Peyer's patch (tissue), 4 donors: ENCODE data around the gene MEGF9. TPM values are rescaled to one million over a fixed set of nuclear protein-coding genes. Genes with fewer than 3 reads are reported as not detected.

Experiments used
- DNase-seq, 3 donors: peaks; one replicate each; pipeline ENCODE4 v3.0.0-alpha.2; 2017 to 2019
- H3K27ac ChIP-seq, 4 donors: fragments of 200-600 bp; sonication (generic); one replicate each; pipeline ENCODE4 v1.5.1; 2016 to 2019
- H3K27me3 ChIP-seq, 2 donors: fragments of 200-600 bp; sonication (generic); one replicate each; pipeline ENCODE4 v1.5.1; 2019
- H3K36me3 ChIP-seq, 3 donors: fragments of 200-600 bp; sonication (generic); one replicate each; pipeline ENCODE4 v1.5.1; 2016 to 2019
- H3K4me1 ChIP-seq, 4 donors: fragments of 200-600 bp; sonication (generic); one replicate each; pipeline ENCODE4 v1.5.1; 2016 to 2019
- H3K4me3 ChIP-seq, 4 donors: fragments of 200-600 bp; sonication (generic); 1 replicate in 3 of 4; 2 replicates in 1 of 4; pipeline ENCODE4 v1.5.1; 2016 to 2019; ENCODE audit warnings: mild to moderate bottlenecking in 1 of 4
- H3K9me3 ChIP-seq, 4 donors: fragments of 200-600 bp; sonication (generic); one replicate each; pipeline ENCODE4 v1.5.1; 2016 to 2019; ENCODE audit warnings: mild to moderate bottlenecking in 1 of 4
- CTCF ChIP-seq, 6 experiments: fragments of 450-650 bp in 4 of 6; fragments of 200-600 bp in 2 of 6; sonication (generic) in 1 of 6; IDR thresholded peaks; one replicate each; pipeline ENCODE4 v1.5.1; 2017 to 2019; ENCODE audit warnings: antibody characterized with exemption in 6 of 6, mild to moderate bottlenecking in 3 of 6, moderate library complexity in 1 of 6
- POLR2A ChIP-seq, 2 donors: fragments of 450-650 bp; IDR thresholded peaks; one replicate each; pipeline ENCODE4 v1.5.1; 2017; ENCODE audit warnings: antibody characterized with exemption in 2 of 2, mild to moderate bottlenecking in 2 of 2, moderate library complexity in 2 of 2
- total RNA-seq, 4 donors: library from RNA; depleted of rRNA; stranded (reverse); fragments of >200 nt; gene quantifications; one replicate each; pipeline ENCODE4 v1.1.0, GENCODE V29; 2016

MEGF9 gene
- total RNA-seq, 4 donors from 2014 or later = 8.1 to 15.1 (median 11.5) TPM

GRCh38 chr9:120707170-120707569 is 7.1 kb downstream of the MEGF9 start:
- H3K27me3 ChIP-seq = no peaks in the 10 kb centered on the region
- no peak for TF ChIP-seq POLR2A (IDR thresholded peaks at IDR 0.05)
- TF ChIP-seq CTCF (IDR thresholded peaks at IDR 0.05) = no peak
- no peak overlapping the region for H3K27ac ChIP-seq
- no peak for DNase-seq
- H3K36me3 ChIP-seq = no peaks in the 10 kb centered on the region
- peaks cover 0 to 16% (median 5%) of the 10 kb centered on the region in 4 donors for H3K4me1 ChIP-seq
- no peaks in the 10 kb centered on the region for H3K9me3 ChIP-seq
- H3K4me3 ChIP-seq = no peak overlapping the region

GRCh38 chr9:120705174-120705573 is 9.1 kb downstream of the MEGF9 start:
- H3K9me3 ChIP-seq = no peaks in the 10 kb centered on the region
- no peaks in the 10 kb centered on the region for H3K27me3 ChIP-seq
- no peaks in the 10 kb centered on the region for H3K36me3 ChIP-seq
- TF ChIP-seq POLR2A (IDR thresholded peaks at IDR 0.05) (no peak), CTCF (IDR thresholded peaks at IDR 0.05) (no peak)
- no peak overlapping the region for H3K4me3 ChIP-seq
- no peak for DNase-seq
- H3K4me1 ChIP-seq = peaks cover 0 to 4% (median 0%) of the 10 kb centered on the region in 4 donors
- no peak overlapping the region for H3K27ac ChIP-seq

GRCh38 chr9:120702075-120702474 is 12.2 kb downstream of the MEGF9 start:
- H3K27me3 ChIP-seq = no peaks in the 10 kb centered on the region
- DNase-seq = no peak
- no peak for TF ChIP-seq CTCF (IDR thresholded peaks at IDR 0.05)
- TF ChIP-seq POLR2A (IDR thresholded peaks at IDR 0.05) = no peak
- H3K4me3 ChIP-seq = no peak overlapping the region
- no peak overlapping the region for H3K27ac ChIP-seq
- H3K9me3 ChIP-seq = no peaks in the 10 kb centered on the region
- H3K36me3 ChIP-seq = no peaks in the 10 kb centered on the region
- peaks cover 0 to 1% (median 0%) of the 10 kb centered on the region in 4 donors for H3K4me1 ChIP-seq

GRCh38 chr9:120701248-120701647 is 13.0 kb downstream of the MEGF9 start:
- no peaks in the 10 kb centered on the region for H3K9me3 ChIP-seq
- TF ChIP-seq POLR2A (IDR thresholded peaks at IDR 0.05) (no peak), CTCF (IDR thresholded peaks at IDR 0.05) (no peak)
- no peak for DNase-seq
- no peaks in the 10 kb centered on the region for H3K36me3 ChIP-seq
- H3K27me3 ChIP-seq = no peaks in the 10 kb centered on the region
- H3K4me3 ChIP-seq = no peak overlapping the region
- no peak overlapping the region for H3K27ac ChIP-seq
- peaks cover 0 to 5% (median 0%) of the 10 kb centered on the region in 4 donors for H3K4me1 ChIP-seq

- Histone ChIP-seq H3K4me1 (peaks cover 0 to 5% (median 0%) of the 10 kb centered on the region in 4 donors), H3K4me3 (no peak overlapping the region), H3K36me3 (no peaks in the 10 kb centered on the region), H3K9me3 (no peaks in the 10 kb centered on the region), H3K27ac (no peak overlapping the region), H3K27me3 (no peaks in the 10 kb centered on the region)
- no peak for DNase-seq
- TF ChIP-seq POLR2A (IDR thresholded peaks at IDR 0.05) = no peak
- TF ChIP-seq CTCF (IDR thresholded peaks at IDR 0.05) = no peak
Measured at GRCh38 chr9:120698766-120699165, 15.5 kb downstream of the MEGF9 start.

- no peaks in the 10 kb centered on the region for H3K27me3 ChIP-seq
- H3K4me3 ChIP-seq = no peak overlapping the region
- no peak for TF ChIP-seq CTCF (IDR thresholded peaks at IDR 0.05)
- no peak for TF ChIP-seq POLR2A (IDR thresholded peaks at IDR 0.05)
- H3K36me3 ChIP-seq = no peaks in the 10 kb centered on the region
- H3K4me1 ChIP-seq = peaks cover 0 to 5% (median 0%) of the 10 kb centered on the region in 4 donors
- no peak for DNase-seq
- no peak overlapping the region for H3K27ac ChIP-seq
- no peaks in the 10 kb centered on the region for H3K9me3 ChIP-seq
Measured at GRCh38 chr9:120697448-120697847, 16.8 kb downstream of the MEGF9 start.
